Hepatic stellate cell (primary cell): Measurements from ENCODE around the gene TASP1.

Experiments used
- DNase-seq: peaks from one replicate; pipeline ENCODE4 v3.0.0; 2011; ENCODE audit warnings: low spot score

Gene TASP1

DNA sequence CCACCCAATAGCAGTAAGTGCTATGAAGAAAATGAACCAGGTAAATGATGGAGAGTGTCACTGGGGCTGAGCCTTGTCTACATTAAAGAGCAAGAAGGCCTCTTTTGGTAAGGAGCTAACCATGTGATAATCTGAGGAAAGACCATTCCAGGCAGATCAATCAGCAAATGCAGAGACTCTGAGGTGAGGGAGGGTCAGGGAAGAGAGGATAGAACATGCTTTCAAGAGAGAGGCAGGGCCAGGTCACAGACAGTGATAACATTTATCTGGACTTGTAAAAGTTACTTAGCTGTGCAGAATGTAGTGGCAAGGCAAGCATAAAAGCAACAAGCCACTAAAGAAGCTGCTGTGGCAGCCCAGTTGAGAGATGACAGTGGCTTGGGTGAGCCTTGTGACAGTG lies 197.3 kb downstream of the TASP1 start:
- no peak for DNase-seq

DNA sequence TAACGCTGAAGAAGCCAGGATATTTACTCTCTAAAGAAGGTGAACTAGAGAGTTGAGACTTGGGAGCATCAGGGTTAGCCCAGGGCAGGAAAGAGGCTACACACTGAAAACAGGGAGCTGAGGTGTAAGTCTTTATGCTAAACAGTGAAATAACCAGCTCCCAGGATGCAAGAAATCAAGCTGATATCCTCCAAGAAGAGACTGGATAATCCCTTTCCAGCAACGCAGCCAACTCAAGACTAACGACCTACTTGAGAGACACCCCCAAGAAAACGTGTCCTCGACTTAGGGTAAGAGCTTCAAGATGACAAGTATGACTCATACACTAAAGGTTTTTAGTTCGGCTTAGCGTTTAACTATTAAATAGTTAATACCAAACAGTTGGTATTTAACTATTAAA lies 202.2 kb downstream of the TASP1 start:
- no peak for DNase-seq

DNA sequence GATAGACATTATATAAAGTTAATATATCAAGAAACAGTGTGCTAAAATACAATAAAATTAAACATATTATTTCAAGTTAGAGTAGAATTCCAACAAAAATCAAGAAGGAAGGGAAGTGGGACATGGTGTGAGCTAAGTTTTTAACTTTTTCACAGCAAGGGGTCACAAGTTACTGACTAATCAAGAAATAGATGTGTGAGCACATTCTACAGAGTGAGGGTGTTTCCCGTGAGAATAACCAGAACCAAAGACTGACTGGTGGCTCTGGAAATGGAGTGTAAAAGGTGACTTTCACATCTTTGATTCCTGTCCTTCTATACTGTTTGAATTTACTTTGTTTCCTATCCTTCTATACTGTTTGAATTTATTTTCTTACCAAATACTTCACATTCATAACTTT lies 206.6 kb downstream of the TASP1 start:
- DNase-seq, result no peak

DNA sequence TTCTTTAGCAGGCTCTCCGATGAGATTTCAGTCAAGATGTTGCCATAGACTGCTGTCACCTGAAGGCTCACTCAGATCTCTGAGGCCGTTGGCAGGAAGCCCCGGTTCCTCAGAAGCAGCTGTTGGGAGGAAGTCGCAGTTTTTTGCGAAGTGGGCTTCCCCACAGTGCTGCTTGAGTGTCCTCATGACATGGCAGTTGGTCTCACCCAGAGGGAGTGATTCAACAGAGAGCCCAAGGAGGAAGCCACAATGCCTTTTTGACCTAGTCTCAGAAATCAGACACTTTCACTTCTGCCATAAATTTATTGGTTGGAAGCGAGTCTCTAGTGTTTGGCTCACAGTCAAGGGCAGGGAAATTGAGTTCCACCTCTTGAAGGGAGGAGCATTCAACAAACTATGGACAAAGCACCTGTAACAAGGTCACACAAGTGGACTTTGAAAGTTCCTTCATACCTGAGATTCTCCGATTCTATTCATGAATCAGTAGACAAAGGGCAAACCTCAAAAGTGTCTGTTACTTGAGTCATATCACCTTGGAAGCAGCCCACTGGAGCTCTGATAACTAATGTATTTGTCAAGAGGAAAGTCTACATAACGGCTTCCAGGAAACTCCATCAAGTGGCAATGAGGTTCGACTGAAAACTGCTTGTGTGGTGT lies 208.3 kb downstream of the TASP1 start:
- DNase-seq, result no peak

DNA sequence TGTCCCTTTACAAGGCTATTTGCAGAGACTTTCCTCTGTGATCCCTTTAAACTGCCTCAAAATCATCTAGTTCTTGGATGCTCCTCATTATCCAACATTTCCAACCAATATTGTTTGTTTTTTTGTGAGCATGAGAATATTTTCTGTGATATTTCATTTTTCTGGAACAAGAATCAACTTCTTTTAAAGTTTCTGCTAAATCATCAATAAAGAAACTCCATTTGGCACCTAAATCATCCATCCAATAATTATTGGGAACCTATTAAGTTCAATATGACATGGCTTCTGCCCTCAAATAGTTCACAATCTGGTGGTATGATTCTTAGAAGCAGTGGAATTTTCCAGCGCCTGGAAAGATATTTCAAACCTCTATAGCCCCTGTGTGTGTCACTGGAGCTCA lies 210.0 kb downstream of the TASP1 start:
- no peak for DNase-seq

DNA sequence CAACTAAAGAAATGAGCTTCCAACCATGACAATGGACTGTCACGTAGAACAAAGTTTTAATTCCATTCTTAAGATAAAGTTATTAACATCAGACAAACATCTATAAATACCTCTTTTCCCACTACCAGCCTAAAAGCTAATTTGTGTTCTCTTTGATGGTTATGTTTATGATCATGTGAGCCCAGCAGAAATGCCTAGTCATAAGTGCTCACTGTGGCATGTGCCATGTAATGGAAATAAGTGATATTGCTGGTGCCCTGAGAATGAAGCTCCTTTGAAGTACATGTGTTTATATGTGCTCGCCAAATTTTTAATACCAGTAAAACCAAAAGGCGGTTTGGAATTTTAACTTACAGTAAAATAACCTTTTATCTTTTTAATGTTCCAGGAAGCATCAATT lies 211.9 kb downstream of the TASP1 start:
- no peak for DNase-seq

DNA sequence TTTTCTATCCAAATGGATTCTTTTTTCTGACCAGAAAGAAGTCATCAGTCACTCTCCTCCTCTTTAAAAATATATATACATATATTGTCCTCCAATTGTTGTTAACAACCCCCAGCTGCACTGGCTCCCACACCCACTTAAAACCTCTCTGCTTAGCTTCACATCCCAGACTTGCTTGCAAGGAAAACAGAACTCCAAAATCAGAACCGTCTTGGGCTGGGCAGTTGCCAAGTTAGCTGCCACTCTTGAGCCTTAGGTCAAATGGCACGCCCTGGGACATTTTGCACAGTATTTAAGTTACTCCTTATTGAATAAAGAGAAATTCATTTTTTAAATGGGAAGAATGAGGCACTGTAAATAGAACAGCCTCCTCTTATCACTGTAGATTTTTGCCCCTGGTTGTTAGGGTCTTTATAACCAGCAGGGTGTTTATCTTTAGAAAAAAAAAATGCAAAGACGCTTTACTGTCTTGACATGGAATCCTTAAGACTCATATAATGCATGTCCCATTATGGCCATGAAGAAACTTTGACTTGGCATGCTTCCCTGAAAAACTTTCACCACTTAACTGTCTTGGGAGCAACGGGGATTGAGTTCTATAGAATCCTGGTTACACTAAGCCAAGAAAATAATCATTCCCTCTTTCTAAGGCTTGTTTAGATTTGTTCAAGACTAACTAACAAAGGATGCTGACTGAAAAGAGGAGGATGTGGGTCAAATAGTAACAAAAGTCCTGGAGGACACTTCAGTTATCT lies 213.2 kb downstream of the TASP1 start:
- DNase-seq, result no peak

DNA sequence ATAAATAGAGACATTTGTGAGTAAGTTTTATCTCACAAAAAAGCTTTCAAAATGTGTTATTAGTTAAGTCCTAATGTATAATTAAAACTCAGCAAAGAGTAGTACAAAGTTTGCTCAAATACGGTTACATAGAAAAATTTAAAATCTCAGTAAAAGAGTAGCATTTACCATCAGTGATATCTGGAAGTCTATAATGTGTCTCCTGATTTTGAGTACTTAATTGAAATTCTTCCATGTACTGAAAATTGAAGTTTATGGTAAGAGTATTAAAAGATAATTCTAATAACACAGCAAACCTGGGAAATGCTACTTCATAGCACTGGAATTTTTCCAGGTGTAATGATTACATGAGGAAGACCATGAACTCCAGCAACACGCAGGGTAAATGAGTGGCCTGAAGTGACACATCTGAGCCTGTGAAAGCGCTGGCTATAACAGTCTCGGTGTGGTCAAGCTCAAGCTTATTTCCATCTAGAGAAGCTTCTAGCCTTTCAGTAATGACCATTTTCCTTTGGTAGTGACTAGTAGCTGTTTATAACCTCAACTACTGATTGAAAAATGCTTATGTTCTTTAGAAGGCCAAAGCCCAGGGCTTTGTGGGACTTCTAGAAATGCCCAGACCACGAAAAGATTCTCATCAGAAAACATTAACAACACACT lies 214.4 kb downstream of the TASP1 start:
- DNase-seq, result no peak

DNA sequence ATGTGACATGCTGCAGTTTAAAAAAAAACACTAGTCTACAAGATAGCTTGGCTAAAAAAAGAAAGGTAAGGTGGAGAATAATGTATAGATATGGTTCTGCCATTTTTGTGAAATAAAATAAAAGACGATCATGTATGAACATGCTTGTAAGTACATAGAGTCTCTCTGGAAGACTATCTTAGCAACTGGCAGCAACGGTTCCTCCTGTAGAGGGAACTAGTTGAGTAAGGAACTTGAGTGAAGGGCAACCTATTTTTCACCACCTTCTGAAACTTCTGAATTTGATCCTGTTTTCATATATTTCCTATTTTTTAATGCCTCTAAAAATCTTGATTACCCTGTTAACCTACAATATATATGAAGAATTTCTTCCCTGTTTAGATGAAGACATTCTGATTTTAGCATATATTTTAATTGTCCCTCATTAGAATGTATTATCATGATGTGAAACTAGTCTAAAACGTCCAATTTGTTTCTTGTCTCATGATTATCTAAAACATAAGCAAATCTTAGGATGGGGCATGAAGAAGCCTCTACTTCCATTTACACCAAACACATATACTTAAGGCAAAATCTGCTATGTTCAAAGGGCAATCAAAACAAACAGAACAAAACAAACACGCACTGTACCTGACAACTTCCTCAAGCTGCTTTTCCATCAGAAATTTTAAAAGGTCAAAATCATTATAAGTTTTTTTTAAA lies 215.1 kb downstream of the TASP1 start:
- DNase-seq, result no peak

DNA sequence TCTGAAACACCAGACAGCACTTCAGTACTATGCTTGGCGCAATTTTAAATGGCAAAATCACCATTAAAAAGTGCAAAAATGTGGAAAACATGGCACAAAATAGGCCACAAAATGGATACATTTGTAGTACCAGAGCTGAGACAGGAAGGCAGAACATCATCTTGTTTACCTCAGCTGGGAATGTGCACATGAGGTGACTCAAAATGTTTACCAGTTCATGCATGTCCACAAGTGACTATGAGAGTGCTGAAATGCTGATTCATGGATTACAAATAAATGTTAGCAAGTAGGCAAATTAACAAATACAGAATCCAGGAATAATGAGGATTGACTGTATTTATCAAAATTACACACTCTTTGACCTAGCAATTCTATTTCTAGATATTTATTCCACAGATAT lies 216.1 kb downstream of the TASP1 start:
- DNase-seq, result no peak

DNA sequence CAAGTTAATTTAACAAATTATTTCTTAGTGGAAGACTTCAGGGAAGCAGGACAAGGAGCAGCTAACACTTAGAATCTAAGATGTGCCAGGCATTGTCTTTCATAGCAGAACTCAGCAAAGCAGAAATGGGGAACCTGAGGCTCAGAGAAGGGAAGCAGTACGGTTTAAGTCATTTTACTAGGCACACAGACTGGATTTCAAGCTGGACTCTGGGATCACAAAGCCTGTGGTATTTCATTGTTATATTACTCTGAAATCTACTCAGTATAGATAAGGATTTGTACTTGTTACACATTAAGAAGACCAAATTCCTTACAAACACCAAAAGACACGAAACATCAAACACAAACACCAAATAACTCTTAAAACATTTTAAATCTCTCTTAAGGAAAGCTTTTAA lies 218.1 kb downstream of the TASP1 start:
- DNase-seq, result no peak

DNA sequence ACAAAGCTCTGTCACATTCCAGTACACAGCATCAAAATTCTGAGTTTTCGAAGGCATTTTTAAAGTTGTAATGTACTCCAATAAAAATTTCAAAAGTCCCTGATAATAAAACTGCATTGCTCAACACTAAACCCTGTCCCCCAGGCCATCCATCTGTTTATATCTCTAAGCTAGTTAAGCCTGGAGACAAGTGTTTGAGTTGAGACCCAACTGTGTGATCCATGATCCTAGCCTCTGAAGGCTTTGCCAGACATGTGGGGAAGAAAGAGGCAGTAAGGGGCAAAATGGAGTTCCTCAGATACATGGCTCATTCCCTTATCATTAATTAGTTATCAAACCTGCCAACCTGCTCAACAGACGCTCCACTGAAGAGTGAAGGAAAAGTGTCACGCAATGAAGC lies 219.3 kb downstream of the TASP1 start:
- no peak for DNase-seq

DNA sequence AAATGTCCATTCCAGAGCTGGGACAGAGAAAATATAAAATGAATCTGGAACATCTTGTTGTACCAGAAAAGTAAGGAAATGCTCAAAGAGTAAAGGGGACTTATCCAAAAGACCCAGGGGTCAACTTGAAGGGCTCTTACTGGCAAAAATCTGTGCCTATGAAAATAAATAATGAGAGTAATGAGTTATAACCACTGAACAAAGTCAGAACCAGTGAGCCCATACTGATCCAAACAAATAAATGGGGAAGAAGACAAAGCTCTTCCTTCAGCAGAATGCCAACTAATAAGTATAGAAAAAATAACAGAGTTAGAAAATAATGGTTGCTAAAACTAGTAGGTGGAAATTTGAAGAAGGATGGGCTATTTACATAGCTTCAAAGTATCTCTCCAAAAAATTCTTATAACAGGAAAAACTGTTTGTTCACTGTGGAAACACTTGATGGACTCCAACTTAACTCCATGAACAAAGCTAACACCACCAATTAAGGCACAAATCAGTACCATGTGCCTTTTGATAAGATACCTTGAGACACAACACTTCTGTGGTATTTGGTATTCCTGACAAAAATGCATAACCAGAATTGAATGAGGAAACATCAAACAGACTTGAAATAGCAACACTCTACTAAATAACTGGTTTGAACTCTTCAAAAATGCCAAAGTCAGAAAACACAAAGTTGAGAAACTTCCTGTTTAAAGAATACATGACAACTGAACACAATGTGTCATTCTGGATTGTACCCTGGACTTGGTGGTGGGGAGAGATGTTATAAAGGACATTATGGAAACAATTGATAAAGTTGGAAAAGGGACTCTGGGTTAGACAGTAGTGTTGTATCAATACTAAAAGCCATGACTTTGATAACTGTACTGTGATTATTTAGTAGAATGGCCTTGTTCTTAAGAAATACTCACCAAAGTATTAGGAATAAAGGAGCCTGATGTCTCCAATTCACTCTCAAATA lies 220.2 kb downstream of the TASP1 start:
- DNase-seq, result no peak

DNA sequence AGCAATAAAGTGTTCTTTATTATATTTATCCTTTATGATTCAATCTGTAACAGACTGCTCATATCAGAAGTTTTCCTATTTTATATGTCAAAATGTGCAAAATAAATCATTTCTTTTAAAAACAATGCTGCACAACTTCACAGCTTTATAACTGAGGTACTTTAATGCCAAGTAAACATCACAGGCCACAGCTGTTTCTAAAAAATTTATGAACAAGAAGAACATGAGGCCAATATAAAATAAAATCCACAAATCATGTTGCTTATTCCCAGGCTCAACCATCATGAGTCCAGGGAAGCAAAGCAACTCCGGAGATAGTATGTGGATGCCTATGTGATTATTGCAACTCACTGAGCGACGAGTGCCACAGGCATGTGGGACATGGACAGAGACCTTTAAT lies 222.2 kb downstream of the TASP1 start:
- DNase-seq, result no peak

DNA sequence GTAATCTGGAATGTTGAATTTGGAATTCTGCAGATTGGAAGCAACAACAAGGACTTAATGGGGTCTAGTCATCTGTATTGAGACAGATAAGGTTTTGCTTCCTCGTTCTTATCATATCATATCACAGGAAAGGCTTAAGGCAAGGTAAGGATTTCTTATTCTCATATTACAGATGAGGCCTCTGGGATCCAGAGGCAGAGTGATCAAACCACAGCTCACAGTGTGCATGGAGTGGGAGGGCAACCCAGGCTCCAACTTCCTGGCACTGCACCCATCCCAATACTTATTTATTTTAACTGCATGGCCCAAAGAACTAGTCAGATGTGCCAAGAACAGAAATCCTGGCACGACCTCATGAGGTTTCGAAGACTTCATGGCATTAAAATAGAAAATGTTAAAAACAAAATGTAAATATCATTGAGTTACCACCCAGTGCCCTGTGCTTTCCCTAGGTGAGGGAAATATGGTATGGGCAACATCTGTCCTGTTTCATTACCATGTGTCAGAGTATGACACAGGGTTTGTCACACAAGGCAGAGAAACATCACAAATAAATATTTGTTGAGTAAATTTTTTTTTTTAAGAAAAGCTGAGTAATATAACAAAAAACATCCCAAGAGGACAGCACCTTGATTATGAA lies 225.8 kb downstream of the TASP1 start:
- no peak for DNase-seq

DNA sequence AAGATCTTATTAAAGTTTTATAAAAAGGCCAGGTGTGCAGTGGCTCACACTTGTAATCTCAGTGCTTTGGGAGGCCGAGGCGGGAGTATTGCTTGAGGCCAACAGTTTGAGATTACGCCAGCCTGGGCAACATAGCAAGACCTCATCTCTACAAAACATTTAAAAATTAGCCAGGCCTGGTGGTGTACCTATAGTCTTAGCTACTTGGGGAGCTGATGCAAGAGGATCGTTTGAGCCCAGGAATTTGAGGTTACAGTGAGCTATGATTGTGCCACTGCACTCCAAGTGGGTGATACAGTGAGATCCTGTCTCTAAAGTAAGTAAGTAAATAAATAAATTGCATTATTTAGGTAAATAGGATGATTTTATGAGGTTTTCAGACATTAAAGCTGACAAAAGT lies 234.4 kb downstream of the TASP1 start:
- DNase-seq, result no peak

DNA sequence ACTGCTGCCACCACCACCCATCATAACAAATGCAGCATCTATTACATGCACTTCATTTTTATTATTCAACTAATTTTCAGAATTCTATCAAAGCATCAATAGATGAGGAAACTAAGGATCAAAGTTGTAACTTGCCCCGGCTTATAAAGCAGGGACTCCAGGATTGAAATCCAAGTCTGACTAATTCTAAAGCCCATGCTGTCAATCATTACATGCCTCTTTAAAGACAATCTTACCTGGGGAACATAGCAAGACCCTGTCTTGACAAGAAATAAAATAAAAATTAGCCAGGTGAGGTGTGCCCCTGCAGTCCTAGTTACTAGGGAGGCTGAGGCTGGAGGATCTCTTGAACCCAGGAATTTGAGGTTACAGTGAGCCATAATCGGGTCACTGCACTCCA lies 235.3 kb downstream of the TASP1 start:
- no peak for DNase-seq

DNA sequence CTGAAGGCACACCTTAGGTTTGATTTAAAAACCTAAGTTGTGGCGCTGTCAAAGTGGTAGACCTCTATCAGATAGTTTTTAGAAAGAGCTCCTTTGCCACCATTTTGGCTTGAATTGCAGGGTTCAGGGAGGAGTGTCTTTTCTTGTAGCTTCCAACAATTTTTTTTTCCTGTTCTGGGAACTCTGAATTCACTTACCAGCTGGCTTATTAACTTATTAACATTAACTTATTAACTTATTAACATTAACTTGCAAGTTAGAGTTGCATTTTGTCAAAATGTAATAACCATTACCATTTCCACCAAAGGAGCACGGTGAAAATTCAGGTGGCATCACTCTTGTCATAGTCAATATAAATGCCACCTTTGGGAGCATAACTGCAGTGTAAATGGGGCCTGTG lies 235.7 kb downstream of the TASP1 start:
- DNase-seq, result no peak

DNA sequence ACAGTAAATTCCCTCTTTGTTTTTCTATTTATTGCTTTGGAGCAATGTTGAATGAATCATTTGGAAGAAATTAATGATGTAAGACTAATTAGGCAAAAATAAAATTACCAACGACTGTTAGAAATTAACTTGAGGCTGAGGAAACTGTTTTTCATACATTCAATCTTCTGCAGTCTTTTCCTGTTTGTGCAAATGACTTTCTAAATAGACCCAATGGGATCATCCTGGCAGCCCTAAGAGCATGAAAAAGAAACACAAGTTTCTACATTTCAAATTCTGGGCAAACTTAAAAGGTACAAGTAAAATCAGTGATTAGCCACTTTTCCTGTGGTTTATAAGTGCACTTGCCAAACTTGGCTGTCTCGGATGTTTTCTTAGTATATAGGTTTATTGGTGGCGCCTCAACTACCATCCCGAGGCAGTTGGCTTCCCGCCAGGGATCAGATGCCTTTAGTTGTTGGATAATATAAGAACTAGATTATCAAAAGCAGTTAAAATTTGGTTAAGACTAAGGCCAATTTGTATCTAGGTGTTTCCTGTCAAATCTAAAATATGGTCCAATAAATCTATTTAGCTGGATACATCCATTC lies 236.5 kb downstream of the TASP1 start:
- DNase-seq, result no peak

DNA sequence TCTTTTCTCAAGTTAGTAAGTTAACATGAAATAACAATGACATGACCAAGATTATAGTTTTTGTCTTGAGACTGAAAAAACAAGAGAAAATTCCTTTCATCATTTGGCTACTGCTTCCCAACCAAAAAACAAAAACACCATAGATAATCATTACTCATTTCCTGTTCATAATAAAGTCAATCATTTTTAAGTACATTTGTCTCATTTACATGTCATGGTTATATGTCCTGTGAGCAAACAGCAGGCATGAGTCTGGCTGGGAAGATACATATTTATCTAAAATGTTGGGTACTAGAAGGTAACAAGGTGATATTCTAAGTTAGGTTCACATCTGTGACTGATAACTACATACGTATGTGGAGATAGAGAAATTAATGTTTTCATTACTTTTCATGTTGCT lies 237.1 kb downstream of the TASP1 start:
- DNase-seq, result no peak

DNA sequence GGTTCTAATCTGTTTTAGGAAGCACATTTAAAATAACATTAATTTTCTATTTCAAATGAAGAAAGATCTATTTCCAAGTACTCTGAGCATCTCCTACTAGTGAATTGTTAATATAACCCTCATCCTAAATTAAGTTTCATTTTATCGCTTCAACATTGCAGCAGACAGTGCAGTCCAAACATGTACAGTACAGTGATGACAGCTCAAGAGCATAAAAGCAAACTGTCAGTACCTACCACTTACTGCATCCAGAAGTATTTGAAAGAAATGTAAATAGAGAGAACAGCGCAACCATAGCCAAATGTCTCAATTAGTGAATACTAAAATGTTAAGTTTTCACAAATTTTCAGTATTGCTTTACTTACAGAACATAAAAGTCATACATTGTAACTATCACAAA lies 238.3 kb downstream of the TASP1 start:
- no peak for DNase-seq
